Loucy (cell line): ENCODE measurements around the gene FUBP1.
"Not testable (repeated sequence)": the region's sequence is repeated elsewhere in the genome, so short reads cannot be mapped to it uniquely, and the experiment has no call there.

Experiments used
- H2AFZ ChIP-seq: fragments of 200-600 bp; sonication (generic); 2 replicates; pipeline ENCODE4 v1.6.0; 2016; ENCODE audit warnings: antibody characterized with exemption, mild to moderate bottlenecking, low read length, moderate library complexity
- H3F3A ChIP-seq: fragments of 200-600 bp; 2 replicates; pipeline ENCODE4 v1.6.0; 2016; ENCODE audit warnings: antibody characterized with exemption, low read depth, mild to moderate bottlenecking
- H3K27me3 ChIP-seq: fragments of 200-600 bp; sonication (generic); 2 replicates; pipeline ENCODE4 v1.6.1; 2014; ENCODE audit warnings: low read length, mild to moderate bottlenecking; ENCODE audit not compliant: insufficient read depth, poor library complexity, severe bottlenecking
- H3K36me3 ChIP-seq: fragments of 200-600 bp; sonication (generic); 2 replicates; pipeline ENCODE4 v1.6.1; 2016; ENCODE audit warnings: low read length; ENCODE audit not compliant: insufficient read depth
- H3K4me1 ChIP-seq: fragments of 200-600 bp; sonication (generic); 2 replicates; pipeline ENCODE4 v1.5.1; 2014; ENCODE audit warnings: low read length, mild to moderate bottlenecking; ENCODE audit not compliant: insufficient read depth, poor library complexity, severe bottlenecking
- H3K4me2 ChIP-seq: fragments of 200-600 bp; sonication (generic); 2 replicates; pipeline ENCODE4 v1.6.0; 2014; ENCODE audit warnings: antibody characterized with exemption, low read length, low read depth, mild to moderate bottlenecking; ENCODE audit not compliant: poor library complexity, severe bottlenecking
- H3K4me3 ChIP-seq: fragments of 200-600 bp; sonication (generic); 2 replicates; pipeline ENCODE4 v1.5.1; 2014; ENCODE audit warnings: low read length, mild to moderate bottlenecking, mixed read lengths; ENCODE audit not compliant: poor library complexity, severe bottlenecking
- H3K79me2 ChIP-seq: fragments of 200-600 bp; sonication (generic); 2 replicates; pipeline ENCODE4 v1.6.1; 2014; ENCODE audit warnings: low read length; ENCODE audit not compliant: insufficient read depth
- H3K9ac ChIP-seq: fragments of 200-600 bp; sonication (generic); 2 replicates; pipeline ENCODE4 v1.6.0; 2014; ENCODE audit warnings: mild to moderate bottlenecking, low read depth, low read length, moderate library complexity; ENCODE audit not compliant: poor library complexity, severe bottlenecking
- H3K9me2 ChIP-seq: fragments of 200-600 bp; sonication (generic); replicated peaks from 2 replicates; pipeline ENCODE4 v1.6.1; 2016; ENCODE audit warnings: low read depth, low read length, mixed read lengths
- H3K9me3 ChIP-seq: fragments of 200-600 bp; sonication (generic); 2 replicates; pipeline ENCODE4 v1.6.1; 2014; ENCODE audit warnings: mild to moderate bottlenecking, antibody characterized with exemption, low read length, low read depth; ENCODE audit not compliant: insufficient read depth
- H4K20me1 ChIP-seq: fragments of 200-600 bp; sonication (generic); 2 replicates; pipeline ENCODE4 v1.6.0; 2014; ENCODE audit warnings: antibody characterized with exemption, low read length, mild to moderate bottlenecking; ENCODE audit not compliant: insufficient read depth, poor library complexity, severe bottlenecking
- CTCF ChIP-seq: fragments of 200-600 bp; sonication (generic); conservative IDR thresholded peaks from 2 replicates; pipeline ENCODE4 v1.5.1; 2014; ENCODE audit warnings: mild to moderate bottlenecking, antibody characterized with exemption, low read length
- EZH2phosphoT487 ChIP-seq: fragments of 200-600 bp; IDR thresholded peaks from 2 replicates; pipeline ENCODE4 v1.6.1; 2018; ENCODE audit warnings: antibody characterized with exemption, mild to moderate bottlenecking, moderate library complexity, borderline replicate concordance

FUBP1 gene, protein sequence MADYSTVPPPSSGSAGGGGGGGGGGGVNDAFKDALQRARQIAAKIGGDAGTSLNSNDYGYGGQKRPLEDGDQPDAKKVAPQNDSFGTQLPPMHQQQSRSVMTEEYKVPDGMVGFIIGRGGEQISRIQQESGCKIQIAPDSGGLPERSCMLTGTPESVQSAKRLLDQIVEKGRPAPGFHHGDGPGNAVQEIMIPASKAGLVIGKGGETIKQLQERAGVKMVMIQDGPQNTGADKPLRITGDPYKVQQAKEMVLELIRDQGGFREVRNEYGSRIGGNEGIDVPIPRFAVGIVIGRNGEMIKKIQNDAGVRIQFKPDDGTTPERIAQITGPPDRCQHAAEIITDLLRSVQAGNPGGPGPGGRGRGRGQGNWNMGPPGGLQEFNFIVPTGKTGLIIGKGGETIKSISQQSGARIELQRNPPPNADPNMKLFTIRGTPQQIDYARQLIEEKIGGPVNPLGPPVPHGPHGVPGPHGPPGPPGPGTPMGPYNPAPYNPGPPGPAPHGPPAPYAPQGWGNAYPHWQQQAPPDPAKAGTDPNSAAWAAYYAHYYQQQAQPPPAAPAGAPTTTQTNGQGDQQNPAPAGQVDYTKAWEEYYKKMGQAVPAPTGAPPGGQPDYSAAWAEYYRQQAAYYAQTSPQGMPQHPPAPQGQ

DNA sequence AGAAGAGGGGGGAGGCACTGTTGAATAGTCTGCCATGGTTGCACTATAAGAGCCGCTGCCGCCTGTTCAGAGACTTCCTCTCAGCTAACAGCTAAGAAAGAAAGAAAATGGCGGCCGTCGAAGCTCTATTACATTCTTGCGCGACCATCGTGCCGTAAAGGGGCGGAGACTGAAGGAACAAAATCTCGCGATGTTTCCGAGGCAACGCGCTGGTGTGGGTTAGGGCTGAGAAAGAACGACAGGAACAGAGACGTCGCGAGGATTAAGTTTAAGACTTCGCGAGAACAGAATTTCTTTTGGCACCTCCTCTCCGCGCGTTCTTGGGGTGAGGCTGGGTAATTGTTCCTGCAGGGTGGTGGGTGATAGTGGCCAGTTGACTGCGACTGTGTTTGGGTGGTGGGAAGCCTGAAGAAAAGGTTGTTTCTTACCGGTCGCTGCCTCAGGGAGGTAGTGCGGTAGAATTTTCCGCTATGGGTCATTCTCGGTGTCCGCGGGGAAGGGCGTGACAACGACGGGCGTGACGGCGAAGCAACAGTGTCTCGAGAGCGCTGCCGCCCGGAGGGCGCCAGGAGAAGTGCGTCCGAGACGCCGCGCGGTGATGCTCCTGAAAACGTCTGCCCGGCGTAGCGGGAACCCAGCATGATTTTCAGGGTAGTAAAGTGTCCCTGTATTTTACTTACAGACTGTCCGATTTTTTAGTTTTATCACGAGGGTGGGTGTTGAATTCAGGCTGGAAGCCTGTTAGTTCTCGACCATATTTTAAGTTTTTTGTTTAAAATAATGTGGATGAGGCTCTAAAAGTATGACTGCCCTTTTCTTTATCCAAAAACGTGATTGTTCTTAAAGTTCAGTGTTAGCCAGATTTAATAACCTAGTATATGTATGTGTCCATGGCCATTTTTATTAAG, at the start of gene FUBP1:
Gene FUBP1, minus strand, starts transcription at position 104 of the 908 bp plus-strand sequence. Its CDS starts 68 bp downstream, at position 36.
- no peak for TF ChIP-seq EZH2phosphoT487
- TF ChIP-seq CTCF, result peak; percentile 71

GRCh38 chr1:78021134-78021533, 42.3 kb upstream of the FUBP1 start:
- not testable (repeated sequence) for H3K9me2 ChIP-seq, H3K9ac ChIP-seq, H3F3A ChIP-seq, H3K27me3 ChIP-seq, H4K20me1 ChIP-seq, H3K4me3 ChIP-seq, H3K4me1 ChIP-seq, H3K4me2 ChIP-seq, H3K9me3 ChIP-seq, H2AFZ ChIP-seq, H3K79me2 ChIP-seq, H3K36me3 ChIP-seq

More for the DNA sequence above, at the start of gene FUBP1:
- Histone ChIP-seq H3K4me3 (peak within 1 kb of the TSS; percentile 95), H3F3A (no peaks in the 10 kb centered on the region; the same call in 1 of the 2 replicates), H3K9me3 (no peaks in the 10 kb centered on the region), H3K36me3 (0 out of 2 replicates have a peak, but pooled peaks cover 10% of the 10 kb centered on the region), H3K27me3 (peaks cover 4% of the 10 kb centered on the region), H3K9ac (peak within 1 kb of the TSS; percentile 100), H3K4me1 (peaks cover 35% of the 10 kb centered on the region), H3K4me2 (peak within 1 kb of the TSS; percentile 98), H2AFZ (peak within 1 kb of the TSS; percentile 63), H3K9me2 (no peaks in the 10 kb centered on the region), H4K20me1 (peaks cover 61% of the 10 kb centered on the region), H3K79me2 (peaks cover 81% of the 10 kb centered on the region)

- Histone ChIP-seq H3K4me2 (no peak overlapping the region), H2AFZ (no peak overlapping the region), H3K4me1 (no peaks in the 10 kb centered on the region), H3K9ac (no peak overlapping the region), H3K4me3 (no peak overlapping the region), H3K9me3 (no peaks in the 10 kb centered on the region), H3F3A (no peaks in the 10 kb centered on the region), H3K36me3 (no peaks in the 10 kb centered on the region), H3K27me3 (no peaks in the 10 kb centered on the region), H3K79me2 (no peaks in the 10 kb centered on the region), H4K20me1 (no peaks in the 10 kb centered on the region), H3K9me2 (no peaks in the 10 kb centered on the region)
- TF ChIP-seq EZH2phosphoT487, result no peak
- no peak for TF ChIP-seq CTCF
Observed at GRCh38 chr1:78019024-78019423, 40.2 kb upstream of the FUBP1 start.
